GM23248 (cell line): ENCODE measurements around the gene RPL22. TPM values are rescaled to one million over a fixed set of nuclear protein-coding genes. Genes with fewer than 3 reads are reported as not detected.

Experiments used
- DNase-seq: peaks from one replicate; pipeline ENCODE4 v3.0.0-alpha.2; 2015
- H2AFZ ChIP-seq: fragments of 200-600 bp; sonication (generic); 2 replicates; pipeline ENCODE4 v1.6.1; 2016; ENCODE audit warnings: antibody characterized with exemption
- H3F3A ChIP-seq: fragments of 200-600 bp; sonication (generic); 2 replicates; pipeline ENCODE4 v1.6.1; 2016; ENCODE audit warnings: mild to moderate bottlenecking, antibody characterized with exemption, mixed run types; ENCODE audit not compliant: insufficient read depth
- H3K27ac ChIP-seq: fragments of 200-600 bp; sonication (generic); 2 replicates; pipeline ENCODE4 v1.5.1; 2016; ENCODE audit warnings: mild to moderate bottlenecking
- H3K27me3 ChIP-seq: fragments of 200-600 bp; sonication (generic); replicated peaks from 2 replicates; pipeline ENCODE4 v1.6.1; 2016; ENCODE audit warnings: mild to moderate bottlenecking; ENCODE audit not compliant: insufficient read depth
- H3K36me3 ChIP-seq: fragments of 200-600 bp; sonication (generic); 2 replicates; pipeline ENCODE4 v1.6.1; 2016; ENCODE audit warnings: low read depth, mild to moderate bottlenecking
- H3K4me1 ChIP-seq: fragments of 200-600 bp; sonication (generic); 2 replicates; pipeline ENCODE4 v1.6.1; 2016; ENCODE audit warnings: mild to moderate bottlenecking; ENCODE audit not compliant: insufficient read depth
- H3K4me2 ChIP-seq: fragments of 200-600 bp; sonication (generic); one replicate; pipeline ENCODE4 v1.6.1; 2016; ENCODE audit warnings: mild to moderate bottlenecking; ENCODE audit not compliant: unreplicated experiment
- H3K4me3 ChIP-seq: fragments of 200-600 bp; sonication (generic); 2 replicates; pipeline ENCODE4 v1.5.1; 2016; ENCODE audit warnings: mild to moderate bottlenecking
- H3K79me2 ChIP-seq: fragments of 200-600 bp; sonication (generic); 2 replicates; pipeline ENCODE4 v1.6.1; 2016; ENCODE audit warnings: mild to moderate bottlenecking; ENCODE audit not compliant: insufficient read depth
- H3K9ac ChIP-seq: fragments of 200-600 bp; sonication (generic); 2 replicates; pipeline ENCODE4 v1.6.1; 2016; ENCODE audit warnings: mild to moderate bottlenecking
- H3K9me2 ChIP-seq: fragments of 200-600 bp; sonication (generic); 2 replicates; pipeline ENCODE4 v1.6.1; 2016; ENCODE audit warnings: mixed run types, mild to moderate bottlenecking, moderate library complexity; ENCODE audit not compliant: insufficient read depth
- H3K9me3 ChIP-seq: fragments of 200-600 bp; sonication (generic); one replicate; pipeline ENCODE4 v1.6.1; 2017; ENCODE audit warnings: low read depth
- H4K20me1 ChIP-seq: fragments of 200-600 bp; sonication (generic); 2 replicates; pipeline ENCODE4 v1.6.0; 2016; ENCODE audit not compliant: insufficient read depth
- EZH2 ChIP-seq: fragments of 200-600 bp; sonication (generic); IDR thresholded peaks from 2 replicates; pipeline ENCODE4 v1.6.1; 2018; ENCODE audit warnings: antibody characterized with exemption, mild to moderate bottlenecking; ENCODE audit not compliant: insufficient read depth, poor library complexity, severe bottlenecking
- EZH2phosphoT487 ChIP-seq: fragments of 200-600 bp; sonication (generic); IDR thresholded peaks from 2 replicates; pipeline ENCODE4 v1.6.1; 2018; ENCODE audit warnings: antibody characterized with exemption, moderate library complexity, mild to moderate bottlenecking, low read depth; ENCODE audit not compliant: insufficient read depth
- WGBS, 2 experiments: methylation state at CpG; one replicate each; pipeline ENCODE4 v1.1.6; 2015 to 2017; ENCODE audit warnings: low lambda C conversion rate in 2 of 2, low coverage in 1 of 2; ENCODE audit errors: missing lambda C conversion rate in 2 of 2; 5-methylcytosine and 5-hydroxymethylcytosine counted together
- in situ Hi-C: fragments of 300-500 bp; cut with MboI; formaldehyde crosslinking; loops from 2 replicates; pipeline ENCODE4 v1.15.0; 2020
- polyA plus RNA-seq: library from polyadenylated mRNA; unstranded; fragments of >200 nt; fragmentation: Nextera tagmentation; extraction: Ambion mirVana; gene quantifications from 2 replicates; pipeline ENCODE4 v1.2.1, GENCODE V29; 2016
- total RNA-seq: library from RNA; depleted of rRNA; stranded (reverse); fragments of >200 nt; shearing (Covaris generic); gene quantifications from 2 replicates; pipeline ENCODE4 v1.2.3, GENCODE V29; 2014

The RPL22 gene
- total and polyA plus RNA-seq, 2 experiments from 2014 or later, result 127 to 137 TPM

- peak; percentile 75 for DNase-seq
- no peak overlapping the region for H3K9ac ChIP-seq
- H3K4me1 ChIP-seq, result no peaks in the 10 kb centered on the region
- no peaks in the 10 kb centered on the region for H3K9me2 ChIP-seq
- no peaks in the 10 kb centered on the region for H3K79me2 ChIP-seq
- H3K27ac ChIP-seq, result no peak overlapping the region
- H3K36me3 ChIP-seq, result no peaks in the 10 kb centered on the region
- 7% methylated on average over 25 to 30 of the region's 30 CpGs for WGBS, 2 experiments
- H3K9me3 ChIP-seq, result no peaks in the 10 kb centered on the region
- no peak overlapping the region for H2AFZ ChIP-seq
- no peak overlapping the region for H3K4me3 ChIP-seq
- peaks cover 15% of the 10 kb centered on the region; the same call in 1 of the 2 replicates for H3K27me3 ChIP-seq
- in situ Hi-C loops, result loop anchor here (5.0 kb wide), 1 partner anchor 96 kb away; no protein-coding TSS in a partner anchor
- H4K20me1 ChIP-seq, result no peaks in the 10 kb centered on the region
- no peak overlapping the region for H3K4me2 ChIP-seq
- H3F3A ChIP-seq, result no peaks in the 10 kb centered on the region
- TF ChIP-seq EZH2, result no peak
- no peak for TF ChIP-seq EZH2phosphoT487
Observed at GRCh38 chr1:6246497-6247467, 47.4 kb upstream of the RPL22 start.

GRCh38 chr1:6245869-6246496, 46.6 kb upstream of the RPL22 start:
- in situ Hi-C loops, result loop anchor here (5.0 kb wide), 1 partner anchor 96 kb away; no protein-coding TSS in a partner anchor
- Histone ChIP-seq H3K27me3 (peaks cover 23% of the 10 kb centered on the region), H3F3A (no peaks in the 10 kb centered on the region), H3K9me2 (no peaks in the 10 kb centered on the region), H2AFZ (no peak overlapping the region), H4K20me1 (no peaks in the 10 kb centered on the region), H3K9me3 (no peaks in the 10 kb centered on the region), H3K4me1 (no peaks in the 10 kb centered on the region), H3K4me2 (no peak overlapping the region), H3K79me2 (no peaks in the 10 kb centered on the region), H3K9ac (no peak overlapping the region), H3K36me3 (no peaks in the 10 kb centered on the region), H3K4me3 (no peak overlapping the region), H3K27ac (no peak overlapping the region)
- 4 to 6% methylated on average over 36 to 49 of the region's 49 CpGs for WGBS, 2 experiments
- DNase-seq, result peak; percentile 48
- TF ChIP-seq EZH2 (no peak), EZH2phosphoT487 (no peak)

DNA sequence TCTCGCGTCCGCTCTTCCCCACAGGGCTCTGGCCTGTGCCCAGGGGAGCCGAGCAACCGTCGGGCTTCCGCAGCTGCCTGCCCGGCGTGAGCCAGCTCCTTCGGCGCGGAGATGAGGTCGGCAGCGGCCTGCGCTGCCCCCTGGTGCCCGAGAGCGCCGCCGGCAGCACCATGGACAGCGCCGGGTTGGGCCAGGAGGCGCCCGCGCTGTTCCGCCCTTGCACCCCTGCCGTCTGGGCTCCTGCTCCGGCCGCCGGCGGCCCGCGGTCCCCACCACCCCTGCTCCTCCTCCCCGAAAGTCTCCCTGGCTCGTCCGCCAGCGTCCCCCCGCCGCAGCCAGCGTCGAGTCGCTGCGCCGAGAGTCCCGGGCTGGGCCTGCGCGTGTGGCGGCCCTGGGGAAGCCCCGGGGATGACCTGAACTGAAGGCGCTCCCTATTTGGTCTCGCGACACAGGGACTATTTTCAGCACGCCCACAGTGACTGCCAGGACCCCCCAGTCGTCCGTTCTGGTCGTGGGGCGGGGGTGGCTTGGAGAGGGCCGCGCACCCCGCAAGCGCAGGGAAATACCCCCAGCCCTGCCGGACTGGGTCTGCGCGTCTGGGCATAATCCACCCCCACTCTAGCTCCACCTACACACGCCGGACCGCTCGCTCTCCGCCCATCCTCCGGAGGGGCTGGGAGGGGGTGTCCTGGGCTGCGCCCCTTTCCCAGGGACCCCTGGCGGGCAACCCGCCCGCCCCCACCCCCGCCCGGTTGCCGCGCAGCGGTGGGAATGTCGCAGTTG, 45.9 kb upstream of the RPL22 start:
- Histone ChIP-seq H3K27me3 (peaks cover 23% of the 10 kb centered on the region), H3K79me2 (no peaks in the 10 kb centered on the region), H3F3A (no peaks in the 10 kb centered on the region), H3K9ac (no peak overlapping the region), H3K9me2 (no peaks in the 10 kb centered on the region), H3K4me3 (no peak overlapping the region), H3K4me1 (0 out of 2 replicates have a peak, but pooled peaks cover under 1% of the 10 kb centered on the region), H4K20me1 (no peaks in the 10 kb centered on the region), H3K36me3 (no peaks in the 10 kb centered on the region), H3K4me2 (no peak overlapping the region), H2AFZ (no peak overlapping the region), H3K27ac (no peak overlapping the region), H3K9me3 (no peaks in the 10 kb centered on the region)
- TF ChIP-seq EZH2, result no peak
- no peak for TF ChIP-seq EZH2phosphoT487
- in situ Hi-C loops, result loop anchor here (5.0 kb wide), 1 partner anchor 97 kb away; no protein-coding TSS in a partner anchor
- 1 to 6% methylated on average over 53 to 79 of the region's 79 CpGs for WGBS, 2 experiments
- DNase-seq, result peak; percentile 92
